Liver (tissue), 9 donors: ENCODE measurements around the gene SULT1A2. TPM values are rescaled to one million over a fixed set of nuclear protein-coding genes. Genes with fewer than 3 reads are reported as not detected.

Source experiments
- DNase-seq: peaks from one replicate; pipeline ENCODE4 v3.0.0-alpha.2; 2017; ENCODE audit warnings: low spot score
- H3K27ac ChIP-seq, 2 donors: one replicate each; pipeline ENCODE4 v1.7.0; 2013; ENCODE audit warnings: inconsistent platforms in 2 of 2, low read length in 2 of 2, control low read depth in 1 of 2, low read depth in 1 of 2, mild to moderate bottlenecking in 1 of 2
- H3K27me3 ChIP-seq, 4 donors: one replicate each; pipeline versions ENCODE4 v1.6.1 to v1.7.0; 2013; ENCODE audit warnings: low read length in 3 of 4, inconsistent platforms in 1 of 4, mild to moderate bottlenecking in 1 of 4, moderate library complexity in 1 of 4; ENCODE audit not compliant: control insufficient read depth in 4 of 4, insufficient read depth in 4 of 4
- H3K36me3 ChIP-seq, 4 donors: one replicate each; pipeline versions ENCODE4 v1.6.1 to v1.7.0; 2013; ENCODE audit warnings: low read length in 3 of 4, mild to moderate bottlenecking in 3 of 4, low read depth in 1 of 4, moderate library complexity in 1 of 4; ENCODE audit not compliant: control insufficient read depth in 4 of 4, insufficient read depth in 3 of 4
- H3K4me1 ChIP-seq, 4 donors: one replicate each; pipeline versions ENCODE4 v1.6.1 to v1.7.0; 2013; ENCODE audit warnings: low read length in 3 of 4, mild to moderate bottlenecking in 3 of 4, moderate library complexity in 1 of 4; ENCODE audit not compliant: control insufficient read depth in 4 of 4, insufficient read depth in 4 of 4
- H3K4me3 ChIP-seq, 3 donors: one replicate each; pipeline versions ENCODE4 v1.6.1 to v1.7.0; 2013; ENCODE audit warnings: low read length in 3 of 3, control low read depth in 1 of 3, low read depth in 1 of 3, mild to moderate bottlenecking in 1 of 3
- H3K9ac ChIP-seq, 2 donors: one replicate each; pipeline ENCODE4 v1.7.0; 2013; ENCODE audit warnings: low read length in 2 of 2, mild to moderate bottlenecking in 2 of 2, moderate library complexity in 2 of 2, control low read depth in 1 of 2, low read depth in 1 of 2
- H3K9me3 ChIP-seq, 4 donors: one replicate each; pipeline versions ENCODE4 v1.6.1 to v1.7.0; 2013; ENCODE audit warnings: low read length in 3 of 4; ENCODE audit not compliant: control insufficient read depth in 4 of 4
- ATF3 ChIP-seq: IDR thresholded peaks from 2 replicates; pipeline ENCODE4 v1.6.1; 2016; ENCODE audit warnings: antibody characterized with exemption
- CTCF ChIP-seq: fragments of 150-350 bp; IDR thresholded peaks from 2 replicates; pipeline ENCODE4 v1.5.1; 2017; ENCODE audit warnings: improper control_type of control experiment, low read depth, low read length; ENCODE audit not compliant: missing input control
- FOXA1 ChIP-seq: IDR thresholded peaks from 2 replicates; pipeline ENCODE4 v1.6.1; 2016; ENCODE audit warnings: antibody characterized with exemption
- FOXA2 ChIP-seq: IDR thresholded peaks from 2 replicates; pipeline ENCODE4 v1.6.1; 2016; ENCODE audit warnings: antibody characterized with exemption
- GABPA ChIP-seq, 2 donors: IDR thresholded peaks in 1 of 2; conservative IDR thresholded peaks in 1 of 2; 2 replicates each; pipeline ENCODE4 v1.6.1; 2016; ENCODE audit warnings: antibody characterized with exemption in 2 of 2, mild to moderate bottlenecking in 1 of 2, moderate library complexity in 1 of 2
- HNF4A ChIP-seq, 2 donors: conservative IDR thresholded peaks; 2 replicates each; pipeline ENCODE4 v1.6.1; 2016; ENCODE audit warnings: antibody characterized with exemption in 2 of 2, mild to moderate bottlenecking in 2 of 2
- JUND ChIP-seq, 2 donors: IDR thresholded peaks; 2 replicates each; pipeline ENCODE4 v1.6.1; 2016; ENCODE audit warnings: antibody characterized with exemption in 2 of 2
- MAX ChIP-seq: IDR thresholded peaks from 2 replicates; pipeline ENCODE4 v1.6.1; 2016; ENCODE audit warnings: antibody characterized with exemption
- NR2F2 ChIP-seq: IDR thresholded peaks from 2 replicates; pipeline ENCODE4 v1.6.1; 2016; ENCODE audit warnings: antibody characterized with exemption
- RAD21 ChIP-seq, 2 donors: IDR thresholded peaks; 2 replicates each; pipeline ENCODE4 v1.6.1; 2016; ENCODE audit warnings: antibody characterized with exemption in 2 of 2, mild to moderate bottlenecking in 2 of 2
- RXRA ChIP-seq, 2 donors: IDR thresholded peaks; 2 replicates each; pipeline ENCODE4 v1.6.1; 2017 to 2018; ENCODE audit warnings: antibody characterized with exemption in 2 of 2, mild to moderate bottlenecking in 1 of 2
- SP1 ChIP-seq: IDR thresholded peaks from 2 replicates; pipeline ENCODE4 v1.6.1; 2018; ENCODE audit warnings: antibody characterized with exemption, mild to moderate bottlenecking
- TAF1 ChIP-seq: conservative IDR thresholded peaks from 2 replicates; pipeline ENCODE4 v1.6.1; 2016; ENCODE audit warnings: antibody characterized with exemption, mild to moderate bottlenecking
- YY1 ChIP-seq: IDR thresholded peaks from 2 replicates; pipeline ENCODE4 v1.6.1; 2016; ENCODE audit warnings: antibody characterized with exemption, mild to moderate bottlenecking
- ZBTB33 ChIP-seq: IDR thresholded peaks from 2 replicates; pipeline ENCODE4 v1.6.1; 2016; ENCODE audit warnings: antibody characterized with exemption
- WGBS: extraction: QIAGEN DNeasy Blood & Tissue Kit; methylation state at CpG from one replicate; pipeline ENCODE4 v1.1.7; 2013; 5-methylcytosine and 5-hydroxymethylcytosine counted together
- polyA plus RNA-seq, 2 donors: library from polyadenylated mRNA; stranded (reverse) in 1 of 2; unstranded in 1 of 2; fragments of 200-250 nt in 1 of 2; fragments of >200 nt in 1 of 2; fragmentation: Nextera tagmentation in 1 of 2; extraction: Ambion mirVana in 1 of 2; gene quantifications; one replicate each; pipeline versions ENCODE4 v1.2.1 to v1.2.3, GENCODE V29; 2013 to 2015
- total RNA-seq, 2 donors: library from RNA; depleted of rRNA; stranded (reverse); fragments of >200 nt; gene quantifications; one replicate each; pipeline ENCODE4 v1.2.3, GENCODE V29; 2014
- donor health status: healthy.
- donor health status: healthy.
- donor health status: healthy.
- donor health status: healthy.
- donor health status: healthy.

SULT1A2 gene
- total and polyA plus RNA-seq, 4 donors = 1.6 to 29.4 (median 14.9) TPM

- TF ChIP-seq RAD21 (IDR thresholded peaks at IDR 0.05) (no peak), SP1 (no peak), FOXA1 (no peak), ZBTB33 (no peak), JUND (IDR thresholded peaks at IDR 0.05) (no peak), GABPA (IDR thresholded peaks at IDR 0.05 in 1 of 2, conservative IDR thresholded peaks at IDR 0.05 in 1 of 2) (no peak), HNF4A (conservative IDR thresholded peaks at IDR 0.05) (no peak)
Observed at GRCh38 chr16:28572696-28573510, 23.9 kb downstream of the SULT1A2 start (continued).

- Histone ChIP-seq H3K27ac (no peak overlapping the region), H3K36me3 (no peaks in the 10 kb centered on the region), H3K4me3 (no peak overlapping the region), H3K4me1 (peaks cover 0 to 6% (median 0%) of the 10 kb centered on the region in 4 donors), H3K9me3 (no peaks in the 10 kb centered on the region), H3K27me3 (no peaks in the 10 kb centered on the region), H3K9ac (no peak overlapping the region)
- 95% methylated on average over 4 of the region's 4 CpGs for WGBS
- TF ChIP-seq JUND (IDR thresholded peaks at IDR 0.05) = no peak
- TF ChIP-seq FOXA2 = no peak
- no peak for TF ChIP-seq TAF1
- DNase-seq = no peak
Observed at GRCh38 chr16:28569968-28570752, 26.7 kb downstream of the SULT1A2 start.

- Histone ChIP-seq H3K4me1 (peaks cover 0 to 6% (median 0%) of the 10 kb centered on the region in 4 donors), H3K27ac (no peak overlapping the region)
Observed at GRCh38 chr16:28569021-28569420, 27.8 kb downstream of the SULT1A2 start.

More at GRCh38 chr16:28569021-28569420, 27.8 kb downstream of the SULT1A2 start:
- no peak overlapping the region for H3K9ac ChIP-seq
- no peak overlapping the region for H3K4me3 ChIP-seq
- WGBS = 94% methylated on average over 5 of the region's 5 CpGs
- no peak for DNase-seq
- TF ChIP-seq YY1 = no peak
- TF ChIP-seq SP1 = no peak
- TF ChIP-seq RXRA (IDR thresholded peaks at IDR 0.05) = no peak
- TF ChIP-seq ZBTB33 = no peak
- no peak for TF ChIP-seq FOXA2
- no peak for TF ChIP-seq NR2F2
- TF ChIP-seq MAX = no peak
- TF ChIP-seq ATF3 = no peak
- TF ChIP-seq RAD21 (IDR thresholded peaks at IDR 0.05) = no peak
- no peak for TF ChIP-seq CTCF
- no peak for TF ChIP-seq HNF4A (conservative IDR thresholded peaks at IDR 0.05)
- TF ChIP-seq TAF1 = no peak
- TF ChIP-seq JUND (IDR thresholded peaks at IDR 0.05) = no peak
- no peaks in the 10 kb centered on the region for H3K27me3 ChIP-seq
- H3K9me3 ChIP-seq = no peaks in the 10 kb centered on the region
- H3K36me3 ChIP-seq = no peaks in the 10 kb centered on the region
